ENCODE results near the gene HLF.

The HLF gene

DNA sequence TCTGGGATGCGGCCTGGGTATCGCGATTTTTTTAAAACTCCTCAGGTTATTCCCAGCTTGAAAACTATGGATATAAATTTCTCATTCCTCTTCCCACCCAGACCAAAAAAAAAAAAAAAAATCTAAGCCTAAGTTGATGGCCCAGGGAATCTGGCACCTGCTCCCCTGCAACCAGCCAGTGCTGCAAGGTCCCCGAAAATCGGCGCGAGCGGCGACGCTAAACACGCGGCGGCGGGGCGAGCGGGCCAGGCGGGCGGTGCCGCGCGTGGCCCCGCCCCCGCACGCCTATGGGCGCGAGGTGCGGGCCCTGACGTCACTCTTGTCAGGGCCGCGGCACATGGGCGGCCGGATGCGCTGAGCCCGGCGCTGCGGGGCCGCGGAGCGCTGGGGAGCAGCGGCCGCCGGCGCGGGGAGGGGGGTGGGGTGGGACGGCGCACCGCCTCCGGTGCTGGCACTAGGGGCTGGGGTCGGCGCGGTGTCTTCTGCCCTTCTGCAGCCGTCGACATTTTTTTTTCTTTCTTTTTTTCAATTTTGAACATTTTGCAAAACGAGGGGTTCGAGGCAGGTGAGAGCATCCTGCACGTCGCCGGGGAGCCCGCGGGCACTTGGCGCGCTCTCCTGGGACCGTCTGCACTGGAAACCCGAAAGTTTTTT, at the start of gene HLF:
HLF (plus strand) TSS at position 316 of the 654 bp plus-strand sequence. CDS start 525 bp downstream, outside the sequence.
- FAIRE-seq, result no peak

DNA sequence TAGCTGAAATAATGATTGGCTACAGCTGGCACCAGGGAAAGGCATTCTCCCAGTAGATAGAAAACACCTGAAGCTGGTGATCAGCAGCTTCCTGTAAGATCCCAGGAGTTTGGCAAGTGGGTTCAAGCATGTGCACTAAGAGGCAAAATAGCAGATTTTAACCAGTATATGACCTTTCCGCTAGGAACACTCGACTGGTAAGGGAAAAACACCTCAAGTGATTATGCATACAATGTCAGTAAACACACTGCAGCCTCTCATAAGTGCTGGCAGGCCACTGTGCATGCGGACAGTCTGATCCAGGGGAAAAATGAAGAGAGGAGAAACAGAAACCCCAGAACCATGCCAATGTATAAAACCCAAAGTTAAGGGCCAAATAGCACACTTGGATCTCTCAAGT, 49.0 kb upstream of the HLF start:
- no peak for FAIRE-seq

GRCh38 chr17:55216888-55217287, 47.9 kb upstream of the HLF start:
- no peak for FAIRE-seq

- FAIRE-seq, result no peak
Measured at GRCh38 chr17:55219459-55219858, 45.3 kb upstream of the HLF start.

GRCh38 chr17:55219934-55220333, 44.8 kb upstream of the HLF start:
- FAIRE-seq, result no peak

DNA sequence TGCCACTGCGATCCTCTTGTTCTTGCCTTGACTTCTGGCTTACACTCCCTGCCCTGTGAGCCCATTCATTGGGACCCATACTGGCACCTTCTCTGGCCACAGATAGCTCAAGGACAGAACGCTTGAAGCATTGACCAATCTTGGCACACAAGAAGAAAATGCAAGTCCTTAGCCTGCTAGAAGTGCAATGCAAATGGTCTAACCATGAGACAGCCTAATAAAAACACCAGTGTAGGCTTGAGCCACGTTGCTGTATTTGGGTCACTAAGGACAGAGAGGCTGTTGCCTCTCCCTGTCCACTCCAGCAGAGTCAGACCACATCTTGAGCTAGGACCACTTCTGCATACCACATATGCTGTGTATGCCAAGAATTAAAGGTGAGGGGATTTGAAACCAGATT, 41.2 kb upstream of the HLF start:
- FAIRE-seq, result no peak

- FAIRE-seq, result no peak
Measured at GRCh38 chr17:55224746-55225145, 40.0 kb upstream of the HLF start.

DNA sequence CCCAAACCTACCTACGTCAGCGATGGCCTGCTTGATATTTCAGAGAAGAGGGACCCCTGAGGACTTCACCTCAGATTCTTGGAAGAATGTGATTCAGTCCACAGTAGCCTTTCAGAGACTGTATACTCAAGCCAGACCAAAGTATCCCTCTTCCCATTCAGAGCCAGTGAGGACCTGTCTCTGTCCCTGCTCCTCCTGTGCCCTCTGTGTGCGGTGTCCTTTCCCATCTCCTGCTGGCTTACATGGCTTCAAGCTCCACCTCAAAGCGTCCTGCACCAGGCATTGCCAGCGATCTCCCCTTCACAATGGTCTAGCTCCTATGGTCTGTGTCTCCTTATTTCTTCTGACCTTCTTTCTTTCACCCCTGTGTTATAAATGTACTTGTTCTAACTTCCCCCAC, 39.5 kb upstream of the HLF start:
- FAIRE-seq, result no peak

DNA sequence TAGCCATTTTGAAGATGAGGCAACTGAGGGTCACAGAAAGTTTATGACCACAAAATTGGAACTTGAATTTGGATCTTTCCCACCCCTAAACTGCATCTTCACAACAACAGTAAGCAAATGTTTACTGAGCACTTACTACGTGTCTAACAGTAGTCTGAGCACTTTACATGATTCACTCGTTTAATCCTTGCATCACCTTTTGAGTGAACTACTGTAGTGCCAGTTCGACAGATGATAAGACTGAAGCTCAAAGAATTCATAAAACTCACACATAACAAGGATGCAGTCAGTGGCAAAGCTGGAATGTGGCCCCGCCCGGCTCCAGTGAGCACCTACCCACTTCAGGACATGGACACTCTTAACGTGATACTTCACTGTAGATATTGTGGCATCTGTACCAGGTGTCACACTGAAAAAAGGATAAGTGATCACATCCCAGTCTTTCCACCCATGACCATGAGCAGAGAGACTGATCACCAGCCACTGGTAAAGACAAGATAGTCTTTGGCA, 36.0 kb upstream of the HLF start:
- no peak for FAIRE-seq

- FAIRE-seq, result no peak
Measured at GRCh38 chr17:55229276-55229675, 35.5 kb upstream of the HLF start.

DNA sequence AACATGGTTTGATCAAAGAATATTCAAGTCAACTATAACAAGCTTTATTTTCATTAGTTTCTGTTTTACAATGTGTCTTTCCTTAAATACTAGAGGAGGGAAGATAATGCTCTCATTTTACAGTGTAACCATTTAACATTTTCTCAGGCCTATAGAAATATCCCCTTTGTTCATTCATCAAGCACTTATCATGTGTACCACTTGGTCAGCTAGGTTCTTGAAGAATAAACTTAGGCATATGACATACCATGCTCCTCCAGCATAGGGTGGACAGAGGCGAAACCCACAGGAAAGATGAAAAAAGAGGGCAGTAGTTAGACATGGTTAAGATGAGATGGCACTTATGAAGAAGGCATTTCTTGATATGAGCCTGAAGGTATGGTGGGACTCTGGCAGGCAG, 34.0 kb upstream of the HLF start:
- no peak for FAIRE-seq

DNA sequence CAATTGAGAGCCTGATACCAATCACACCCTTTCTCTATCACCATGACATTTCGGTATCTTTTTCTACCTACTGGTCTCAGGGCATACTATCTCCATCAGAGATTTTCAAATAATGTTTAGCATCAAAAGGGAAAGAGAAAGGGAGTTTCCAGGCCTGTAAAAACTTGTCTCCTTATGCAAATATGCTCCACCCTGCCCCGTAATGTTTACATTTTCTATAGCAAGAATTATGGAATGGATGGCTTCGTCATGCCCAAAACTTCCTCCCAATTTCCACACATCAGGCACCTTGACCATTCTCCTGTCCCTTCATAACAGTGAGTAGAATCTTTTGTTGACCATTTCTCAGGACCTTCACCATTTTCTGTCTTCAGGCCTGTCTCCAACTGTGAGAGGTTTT, 30.9 kb upstream of the HLF start:
- no peak for FAIRE-seq

DNA sequence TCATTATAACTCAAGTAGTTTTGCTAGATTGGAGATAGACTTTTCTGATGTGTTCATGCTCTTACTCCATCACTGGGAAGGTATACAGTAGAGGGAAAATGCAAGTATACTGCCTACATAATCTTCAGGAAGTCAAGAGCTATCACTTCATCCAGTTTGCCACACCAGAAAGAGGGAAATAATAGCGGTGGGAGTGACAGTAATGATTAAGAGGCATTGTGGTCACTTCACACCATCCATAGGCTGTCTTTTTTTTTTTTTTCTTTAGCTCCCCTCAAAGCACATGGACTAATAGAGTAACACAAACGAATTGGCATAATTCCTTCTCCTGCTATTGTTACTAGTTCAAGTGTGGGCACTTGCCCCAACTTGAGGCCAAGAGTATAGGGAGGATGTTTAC, 28.4 kb upstream of the HLF start:
- FAIRE-seq, result no peak

GRCh38 chr17:55237268-55237667, 27.5 kb upstream of the HLF start:
- no peak for FAIRE-seq

DNA sequence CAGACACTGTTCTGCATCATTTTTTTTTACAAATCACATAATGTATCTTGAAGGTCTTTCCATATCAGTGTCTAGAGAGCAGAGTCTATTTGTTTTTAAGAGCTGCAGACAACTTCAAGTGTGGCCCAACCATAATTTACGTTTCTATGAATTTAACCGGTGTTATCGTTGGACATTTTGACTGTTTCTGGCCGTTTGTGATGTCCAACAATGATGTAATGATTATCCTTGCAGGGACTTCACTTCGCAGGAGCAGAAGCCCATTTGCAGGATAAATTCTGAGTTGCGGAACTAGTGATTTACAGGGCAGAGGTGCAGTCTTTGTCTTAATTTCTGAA, 26.9 kb upstream of the HLF start:
- FAIRE-seq, result no peak

DNA sequence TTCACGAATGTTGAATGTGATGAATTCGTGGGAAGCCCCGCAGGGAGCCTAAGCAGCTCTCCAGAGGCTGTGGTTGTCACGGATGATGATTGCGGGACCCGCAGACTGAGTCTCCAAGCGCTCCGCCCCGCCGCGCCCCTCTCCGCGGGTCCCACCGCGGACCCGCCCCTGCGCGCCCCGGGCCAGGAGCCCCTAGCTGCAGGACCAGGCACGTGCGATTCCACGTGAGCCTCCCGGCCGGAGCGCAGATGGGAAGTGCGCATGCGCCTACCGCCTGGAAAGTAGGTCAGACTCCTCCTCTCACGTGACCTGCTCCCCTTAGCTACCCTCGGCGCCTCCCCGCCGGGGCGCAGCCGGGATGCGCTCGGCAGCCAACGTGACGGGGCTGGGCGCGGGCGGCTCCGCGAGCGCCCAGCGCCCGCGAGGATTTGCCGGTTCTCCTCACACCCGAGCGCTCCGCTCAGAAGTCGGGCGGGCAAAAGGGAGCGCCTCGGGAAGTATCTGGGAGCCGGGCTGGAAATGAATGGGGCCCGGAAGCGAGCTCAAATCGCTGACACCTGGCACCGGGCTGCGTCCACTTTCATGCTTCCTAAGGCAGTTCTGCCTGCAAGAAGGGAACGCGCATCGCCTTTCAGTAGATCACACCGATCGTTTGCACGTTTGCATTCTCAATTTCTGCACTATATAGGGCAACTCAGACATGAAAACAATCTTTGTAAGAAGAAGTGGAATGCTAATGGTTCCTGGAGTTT, 26.4 kb upstream of the HLF start:
- no peak for FAIRE-seq

- no peak for FAIRE-seq
Measured at GRCh38 chr17:55238931-55239297, 25.8 kb upstream of the HLF start.

DNA sequence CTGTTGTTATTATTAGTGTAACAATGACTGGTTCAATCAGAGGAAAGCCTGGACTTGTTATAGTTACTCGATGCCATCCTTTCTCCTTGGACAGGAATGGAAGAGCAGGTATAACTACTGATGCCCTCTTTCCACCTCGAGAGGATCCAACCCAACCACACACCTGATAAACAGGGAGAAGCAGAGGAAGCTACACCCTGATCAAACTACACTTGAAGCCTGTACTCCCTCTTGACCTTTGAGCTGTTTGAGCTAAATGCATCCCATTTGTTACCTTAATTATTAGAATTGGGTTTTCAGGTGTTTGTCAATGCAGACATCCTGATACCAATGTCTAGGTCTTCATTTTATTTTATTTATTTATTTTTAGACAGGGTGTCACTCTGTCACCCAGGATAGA, 23.7 kb upstream of the HLF start:
- FAIRE-seq, result no peak

- FAIRE-seq, result no peak
Measured at GRCh38 chr17:55242476-55242875, 22.3 kb upstream of the HLF start.

GRCh38 chr17:55245986-55246385, 18.8 kb upstream of the HLF start:
- FAIRE-seq, result no peak

DNA sequence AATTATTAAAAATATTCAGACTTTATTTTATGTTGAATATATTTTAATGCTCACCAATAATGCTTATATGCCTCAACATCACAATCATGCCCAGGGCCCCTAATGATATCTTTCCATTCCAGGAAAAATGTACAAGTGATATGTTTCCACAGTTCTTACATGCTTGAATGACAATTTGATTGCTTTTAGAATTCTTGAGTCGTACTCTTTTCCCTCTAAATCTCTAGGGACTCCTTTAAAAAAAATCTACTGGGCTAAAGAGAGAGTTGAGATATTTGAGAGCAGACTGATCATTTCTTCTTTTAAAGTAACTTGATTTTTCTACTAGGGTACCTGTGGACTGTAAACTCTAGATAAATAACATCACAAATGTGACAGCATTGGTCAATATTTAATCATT, 18.2 kb upstream of the HLF start:
- FAIRE-seq, result no peak

DNA sequence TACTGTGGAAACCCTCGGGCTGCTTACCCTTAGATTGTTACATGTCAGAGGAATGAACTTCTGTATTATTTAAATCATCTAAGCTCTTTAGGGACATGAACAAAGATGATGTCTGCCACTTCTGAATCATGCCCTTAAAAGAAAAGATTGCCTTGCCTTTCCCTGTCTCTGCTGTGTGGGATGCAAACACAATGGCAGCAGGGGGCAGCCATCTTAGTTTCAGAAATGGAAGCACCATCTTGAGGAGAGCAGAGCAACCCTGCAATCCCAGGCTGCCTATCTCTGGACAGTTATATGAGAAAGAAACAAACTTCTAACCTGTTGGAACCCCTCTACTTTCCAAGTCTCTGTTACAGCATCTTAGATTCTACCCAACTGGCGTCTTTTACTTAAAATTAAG, 16.7 kb upstream of the HLF start:
- FAIRE-seq, result no peak

GRCh38 chr17:55249861-55250260, 14.9 kb upstream of the HLF start:
- FAIRE-seq, result no peak

- FAIRE-seq, result no peak
Measured at GRCh38 chr17:55254375-55254774, 10.4 kb upstream of the HLF start.

GRCh38 chr17:55258578-55259135, 6.1 kb upstream of the HLF start:
- FAIRE-seq, result no peak
